ENCODE results near the gene ANKRD2.
"Not testable (repeated sequence)": the region's sequence is repeated elsewhere in the genome, so short reads cannot be mapped to it uniquely, and the experiment has no call there.

The ANKRD2 gene

DNA sequence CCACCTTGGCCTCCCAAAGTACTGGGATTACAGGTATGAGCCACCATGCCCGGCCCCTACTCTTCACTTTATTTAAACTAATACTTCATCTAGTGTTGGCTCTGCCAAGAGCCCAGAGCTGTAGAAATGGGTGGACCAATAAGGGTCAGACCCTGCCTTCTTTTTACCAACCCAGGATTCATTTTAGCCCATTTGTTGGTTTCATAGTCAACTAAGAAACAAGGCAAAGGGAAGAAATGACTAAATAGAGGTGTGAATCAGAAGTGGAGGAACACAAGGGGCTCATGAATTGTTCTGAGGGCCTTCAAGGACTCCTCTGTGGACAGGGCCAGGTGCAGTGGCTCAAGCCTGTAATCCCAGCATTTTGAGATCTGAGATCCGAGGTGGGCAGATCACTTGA lies 1.1 kb downstream of the ANKRD2 start:
- DNase-seq (ENCODE audit: low read depth) = no peak

DNA sequence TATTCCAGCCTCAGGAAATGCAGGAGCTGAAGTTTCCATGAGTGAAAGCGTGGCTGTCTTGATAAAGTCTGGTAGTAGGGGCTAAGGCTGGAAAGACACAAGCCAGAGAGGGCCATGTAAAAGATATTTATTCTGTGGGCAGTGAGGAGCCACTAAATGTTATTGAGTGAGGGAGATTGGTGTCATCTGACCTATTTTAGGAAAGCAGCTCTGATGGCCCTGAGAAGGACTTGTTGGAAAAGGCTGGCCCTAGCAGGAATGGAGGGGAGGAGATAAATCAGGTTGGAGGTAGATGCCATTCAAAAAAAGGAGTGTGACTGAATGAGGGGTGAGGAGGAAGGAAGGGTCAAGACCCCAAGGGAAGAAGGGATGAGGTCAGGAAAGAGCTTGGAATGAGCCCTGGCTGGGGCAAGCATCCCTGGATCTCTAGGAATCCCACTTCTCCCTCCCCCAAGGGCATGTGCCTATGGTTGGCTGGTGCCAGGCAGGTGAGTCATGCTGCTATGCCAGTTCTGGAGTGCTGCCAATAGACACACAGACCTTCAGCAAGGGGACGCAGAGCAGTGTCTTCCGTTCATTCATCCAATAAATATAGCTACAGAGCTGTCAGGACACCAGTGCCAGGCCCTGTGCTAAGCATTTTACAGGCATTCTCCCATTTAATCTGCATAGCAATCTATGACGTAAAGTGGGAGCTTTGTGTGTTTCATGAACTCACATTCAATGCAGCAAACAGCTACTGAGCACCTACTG lies 2.0 kb downstream of the ANKRD2 start:
- DNase-seq (ENCODE audit: low read depth) = no peak

GRCh38 chr10:97575127-97575668 lies 2.6 kb downstream of the ANKRD2 start:
- DNase-seq (ENCODE audit: low read depth) = no peak

- not testable (repeated sequence) for DNase-seq (ENCODE audit: low read depth)
These were observed 3.9 kb downstream of the ANKRD2 start for GRCh38 chr10:97576487-97576886.

DNA sequence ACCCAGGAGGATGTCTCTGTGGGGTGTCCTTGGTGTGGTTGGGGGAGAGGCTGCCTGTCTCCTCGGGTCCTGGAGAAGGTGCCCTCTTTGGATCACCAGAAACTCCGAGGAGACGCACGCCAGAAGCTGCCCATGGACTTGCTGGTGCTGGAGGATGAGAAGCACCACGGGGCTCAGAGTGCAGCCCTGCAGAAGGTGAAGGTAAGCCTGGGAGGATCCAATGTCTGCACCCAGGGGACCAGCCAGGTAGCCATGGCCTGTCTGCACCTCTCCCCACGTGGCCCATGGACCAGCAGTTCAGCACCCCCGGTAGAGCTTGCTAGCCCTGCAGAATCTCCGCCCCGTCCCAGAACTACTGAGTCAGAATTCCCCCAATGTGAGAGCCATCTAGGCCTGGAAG lies 5.1 kb downstream of the ANKRD2 start:
- no peak for DNase-seq (ENCODE audit: low read depth)

- DNase-seq (ENCODE audit: low read depth) = no peak
These were observed 5.7 kb downstream of the ANKRD2 start for GRCh38 chr10:97578171-97578844.

- no peak for DNase-seq (ENCODE audit: low read depth)
These were observed 8.1 kb downstream of the ANKRD2 start for GRCh38 chr10:97580421-97581367.

- DNase-seq (ENCODE audit: low read depth) = no peak
These were observed 9.6 kb downstream of the ANKRD2 start for GRCh38 chr10:97582169-97582568.

DNA sequence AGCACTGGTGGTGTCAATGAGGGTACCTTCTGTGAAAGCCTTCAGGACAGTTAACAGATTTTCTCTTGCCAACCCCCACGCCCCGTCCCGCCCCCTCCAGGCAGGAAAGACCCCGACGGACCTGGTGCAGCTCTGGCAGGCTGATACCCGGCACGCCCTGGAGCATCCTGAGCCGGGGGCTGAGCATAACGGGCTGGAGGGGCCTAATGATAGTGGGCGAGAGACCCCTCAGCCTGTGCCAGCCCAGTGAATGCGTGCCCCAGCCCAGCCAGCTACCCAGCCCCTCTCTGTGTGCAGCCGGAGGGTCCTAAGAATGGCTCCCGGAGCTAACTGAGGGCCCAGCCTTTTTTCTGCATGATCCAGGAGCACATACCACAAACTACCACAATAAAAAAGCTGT lies 10.9 kb downstream of the ANKRD2 start:
- DNase-seq (ENCODE audit: low read depth) = no peak

DNA sequence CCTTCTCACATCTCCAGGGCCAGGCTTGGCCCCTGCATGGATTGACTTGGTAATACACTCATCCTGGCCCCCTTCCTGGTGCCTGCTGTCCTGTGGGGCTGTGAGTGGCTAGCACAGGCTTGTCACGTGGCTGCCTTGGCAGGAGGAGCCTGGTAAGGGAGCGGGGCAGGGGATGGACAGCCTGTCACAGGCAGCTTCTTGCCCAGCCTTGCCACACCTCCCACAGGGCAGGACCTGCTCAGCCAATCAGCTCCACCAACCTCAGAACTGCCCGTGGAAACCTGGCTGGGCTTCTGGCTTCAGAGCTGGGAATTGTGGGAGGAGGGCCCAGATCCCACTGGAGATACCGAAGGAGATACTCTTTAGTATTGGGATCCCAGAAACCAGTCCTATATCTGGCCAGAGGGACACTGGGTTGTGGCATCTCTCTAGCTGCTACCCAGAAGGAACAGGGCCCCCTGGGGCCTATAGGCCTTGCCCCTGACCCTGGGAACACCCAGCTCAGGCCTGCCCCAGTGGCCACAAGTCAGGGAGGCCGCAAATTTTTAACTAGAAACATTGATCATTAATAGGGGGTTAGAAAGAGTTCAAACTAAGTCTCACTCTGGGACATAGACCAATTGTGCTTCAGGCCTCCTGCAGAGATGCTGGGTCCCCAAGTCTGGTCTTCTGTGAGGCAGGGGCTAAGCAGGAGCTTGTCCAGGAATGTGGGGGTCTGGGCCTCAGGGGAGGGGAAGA lies 11.7 kb downstream of the ANKRD2 start, which contains the start of gene HOGA1:
HOGA1 (plus strand) TSS at position 330 of the 738 bp plus-strand sequence; CDS start at position 645, 315 bp downstream.
- no peak for DNase-seq (ENCODE audit: low read depth)

DNA sequence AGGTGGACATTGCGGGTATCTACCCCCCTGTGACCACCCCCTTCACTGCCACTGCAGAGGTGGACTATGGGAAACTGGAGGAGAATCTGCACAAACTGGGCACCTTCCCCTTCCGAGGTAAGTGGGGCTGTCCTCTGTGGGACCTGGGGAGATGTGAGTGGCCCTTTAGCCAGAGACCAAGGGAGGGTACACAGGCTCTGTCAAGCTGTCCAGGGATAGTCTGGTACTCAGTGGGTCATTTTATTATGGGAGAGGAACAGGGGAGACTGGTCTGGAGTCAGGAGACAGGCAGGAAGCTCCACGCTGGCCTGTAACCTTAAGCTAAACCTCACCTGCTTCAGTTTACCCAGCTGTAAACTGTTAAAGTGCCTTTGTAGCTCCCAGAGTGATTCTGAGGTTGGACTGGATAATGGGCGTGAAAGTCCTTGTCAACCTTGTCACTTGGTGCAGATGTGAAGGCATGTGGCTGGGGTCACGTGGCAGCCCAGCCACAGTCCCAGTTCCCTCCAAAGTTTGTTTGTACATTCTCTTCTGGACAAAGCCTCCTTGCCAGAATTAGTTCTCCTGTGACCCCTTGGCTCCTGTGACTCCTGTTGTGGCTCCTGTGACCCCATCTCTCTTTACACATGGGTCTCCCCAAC lies 12.3 kb downstream of the ANKRD2 start:
- no peak for DNase-seq (ENCODE audit: low read depth)

- DNase-seq (ENCODE audit: low read depth) = no peak
These were observed 12.8 kb downstream of the ANKRD2 start for GRCh38 chr10:97585439-97585811.

DNA sequence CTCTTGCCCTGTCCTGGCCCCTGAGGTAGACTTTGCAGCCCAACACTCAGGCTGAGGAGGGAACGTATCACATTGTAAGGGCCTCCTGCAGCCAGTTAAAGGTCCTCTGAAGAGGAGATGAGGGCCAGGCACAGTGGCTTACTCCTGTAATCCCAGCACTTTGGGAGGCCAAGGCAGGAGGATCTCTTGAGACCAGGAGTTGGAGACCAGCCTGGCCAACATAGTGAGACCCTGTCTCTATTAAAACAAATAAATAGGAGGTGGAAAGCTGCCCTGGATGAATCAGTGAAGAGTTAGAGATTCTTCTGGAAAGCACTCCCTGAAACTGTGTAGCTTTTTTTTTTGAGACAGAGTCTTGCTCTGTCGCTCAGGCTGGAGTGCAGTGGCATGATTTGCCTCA lies 14.6 kb downstream of the ANKRD2 start:
- DNase-seq (ENCODE audit: low read depth) = no peak

GRCh38 chr10:97589479-97589878 lies 16.9 kb downstream of the ANKRD2 start, which contains the start of gene C10orf62:
Gene C10orf62 (plus strand): TSS chr10:97589721. CDS start chr10:97589898, 177 bp downstream.
- DNase-seq (ENCODE audit: low read depth) = no peak

DNA sequence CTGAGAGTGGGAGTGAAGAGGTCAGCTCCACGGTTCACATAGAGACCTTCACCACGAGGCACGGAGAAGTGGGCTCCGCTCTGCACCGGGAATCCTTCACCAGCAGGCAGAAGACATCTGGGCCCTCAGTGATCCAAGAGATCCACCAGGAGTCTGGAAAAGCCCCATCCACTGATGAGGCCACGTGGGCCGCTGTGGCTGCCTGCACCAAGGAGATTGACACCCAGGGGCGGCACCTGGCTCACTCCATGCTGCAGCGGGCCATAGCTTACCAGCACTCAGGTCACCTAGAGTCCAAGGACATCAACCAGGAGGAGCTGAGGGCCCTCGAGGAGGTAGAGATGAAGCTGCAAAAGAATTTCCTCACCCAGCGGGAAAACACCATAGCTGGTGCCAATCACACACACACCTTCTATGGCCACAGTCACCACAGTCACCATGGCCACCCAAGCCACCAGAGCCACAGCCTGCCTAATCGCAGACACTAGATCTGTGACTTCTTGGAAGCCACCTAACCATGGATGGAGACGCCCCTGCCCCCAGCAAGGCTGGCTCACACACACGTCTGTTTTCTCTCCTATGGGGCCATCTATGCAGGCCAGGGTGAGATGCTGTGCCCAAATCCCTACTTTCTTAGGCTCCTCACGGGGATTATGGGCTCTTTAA lies 17.6 kb downstream of the ANKRD2 start:
- DNase-seq (ENCODE audit: low read depth) = no peak

DNA sequence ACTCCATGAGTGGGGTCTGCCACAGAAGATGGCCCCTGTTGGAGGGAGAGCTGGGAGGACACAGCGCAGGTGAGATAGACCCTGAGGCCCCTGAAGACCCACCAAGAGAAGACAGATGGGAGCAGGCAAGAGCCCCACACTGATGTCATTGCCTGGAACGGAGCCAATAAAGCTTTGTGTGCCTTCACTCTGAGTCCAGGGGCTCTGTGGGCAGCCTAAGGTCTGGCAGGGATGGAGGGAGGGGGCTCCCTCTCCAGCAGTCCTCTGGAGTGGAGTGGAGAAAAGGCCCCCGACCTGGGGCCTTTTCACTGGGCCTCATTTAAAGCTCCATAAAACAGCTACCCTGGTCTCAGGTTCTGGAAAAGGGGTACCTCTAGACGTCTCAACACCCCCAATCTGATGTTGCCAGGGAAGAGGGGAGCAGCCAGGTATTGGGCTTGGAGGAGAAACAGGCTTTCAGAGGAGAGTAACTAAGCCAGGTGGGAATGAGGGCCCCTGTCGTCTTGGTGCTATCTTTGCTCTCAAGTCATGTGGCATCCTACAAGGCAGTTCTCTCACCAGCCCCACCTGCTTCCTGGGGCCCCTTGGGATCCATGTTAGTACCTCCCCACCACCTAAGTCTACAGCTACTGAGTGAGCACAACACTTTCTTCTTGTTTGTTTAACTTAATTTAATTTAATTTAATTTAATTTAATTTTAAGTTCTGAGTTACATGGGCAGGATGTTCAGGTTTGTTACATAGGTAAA lies 18.3 kb downstream of the ANKRD2 start:
- DNase-seq (ENCODE audit: low read depth) = no peak

- DNase-seq (ENCODE audit: low read depth) = no peak
These were observed 20.8 kb downstream of the ANKRD2 start for GRCh38 chr10:97593421-97593820.

GRCh38 chr10:97596101-97597082 lies 23.8 kb downstream of the ANKRD2 start:
- DNase-seq (ENCODE audit: low read depth) = no peak

Data from T-helper 22 cell (primary cell).